Panc1 (cell line): Measurements from ENCODE around the gene ARFGEF2. TPM values are rescaled to one million over a fixed set of nuclear protein-coding genes. Genes with fewer than 3 reads are reported as not detected.

Experiments used
- ATAC-seq: fragments of 200-7000 bp; cut with Tn5 transposase; 2 replicates; pipeline ENCODE4 v1.9.1; 2020; ENCODE audit warnings: mild to moderate bottlenecking, moderate library complexity
- BruUV-seq: library from RNA; stranded (reverse); fragments of 400-500 nt; replicated peaks from 2 replicates; lab custom pipeline; 2021; lab: Mats Ljungman, UMichigan
- CTCF ChIA-PET: fragments of 300-600 bp; sonication (Branson Sonifier 250); formaldehyde crosslinking; loops from one replicate; lab custom pipeline; 2022; ENCODE audit warnings: antibody characterized with exemption; lab: Charles Lee
- POLR2A ChIA-PET: fragments of 300-600 bp; sonication (Branson Sonifier 250); formaldehyde crosslinking; loops from one replicate; lab custom pipeline; 2022; ENCODE audit warnings: antibody characterized with exemption; lab: Charles Lee
- DNase-seq: peaks from one replicate; pipeline ENCODE4 v3.0.0-alpha.2; 2010; ENCODE audit warnings: low read depth, low spot score
- H3K27ac ChIP-seq: 2 replicates; pipeline ENCODE4 v1.5.1; 2011; ENCODE audit warnings: mild to moderate bottlenecking, low read length, inconsistent platforms
- H3K27me3 ChIP-seq: fragments of 200-500 bp; sonication (Bioruptor generic); 2 replicates; pipeline ENCODE4 v1.6.0; 2014; ENCODE audit warnings: low read length, inconsistent platforms; ENCODE audit not compliant: control insufficient read depth, insufficient read depth
- H3K36me3 ChIP-seq: fragments of 200-500 bp; sonication (Bioruptor generic); 2 replicates; pipeline ENCODE4 v1.5.1; 2014; ENCODE audit warnings: inconsistent platforms, mild to moderate bottlenecking, low read length, moderate library complexity; ENCODE audit not compliant: control insufficient read depth, insufficient read depth
- H3K4me1 ChIP-seq: 2 replicates; pipeline ENCODE4 v1.5.1; 2011; ENCODE audit warnings: inconsistent platforms, mild to moderate bottlenecking, low read length, moderate library complexity; ENCODE audit not compliant: control insufficient read depth, insufficient read depth
- H3K4me3 ChIP-seq, 2 experiments: 2 replicates each; pipeline ENCODE4 v1.5.1; 2011 to 2012; ENCODE audit warnings: low read depth in 2 of 2, low read length in 2 of 2, mild to moderate bottlenecking in 2 of 2, inconsistent platforms in 1 of 2, moderate library complexity in 1 of 2
- H3K9me3 ChIP-seq: fragments of 200-500 bp; sonication (Bioruptor generic); 2 replicates; pipeline ENCODE4 v1.5.1; 2014; ENCODE audit warnings: low read depth, mild to moderate bottlenecking, inconsistent platforms, low read length, moderate library complexity; ENCODE audit not compliant: control insufficient read depth, insufficient read depth
- CTCF ChIP-seq: fragments of 450-650 bp; IDR thresholded peaks from 2 replicates; pipeline ENCODE4 v1.5.1; 2017; ENCODE audit warnings: mild to moderate bottlenecking
- POLR2AphosphoS5 ChIP-seq: IDR thresholded peaks from 2 replicates; pipeline ENCODE4 v1.6.1; 2012; ENCODE audit warnings: mild to moderate bottlenecking, low read depth, low read length, moderate library complexity
- REST ChIP-seq, 2 experiments: IDR thresholded peaks; 2 replicates each; pipeline ENCODE4 v1.6.1; 2011 to 2012; ENCODE audit warnings: low read depth in 2 of 2, control low read depth in 1 of 2, low read length in 1 of 2, mild to moderate bottlenecking in 1 of 2, moderate library complexity in 1 of 2; ENCODE audit not compliant: insufficient read depth in 1 of 2
- SIN3A ChIP-seq: IDR thresholded peaks from 2 replicates; pipeline ENCODE4 v1.6.1; 2012; ENCODE audit warnings: low read depth, mild to moderate bottlenecking, low read length, moderate library complexity, borderline replicate concordance; ENCODE audit not compliant: insufficient read depth
- TCF7L2 ChIP-seq: IDR thresholded peaks from 2 replicates; pipeline ENCODE4 v1.6.1; 2011; ENCODE audit warnings: mild to moderate bottlenecking, low read depth, low read length, inconsistent platforms
- in situ Hi-C: cut with HindIII; loops from 2 replicates; pipeline ENCODE4 v1.10.0; 2016; ENCODE audit warnings: low sequenced_read_pairs, low pct_unique_long_range_greater_than_20kb
- intact Hi-C: fragments of 100-400 bp; cut with micrococcal nuclease; formaldehyde crosslinking; loops from one replicate; pipeline ENCODE4 v1.10.0; 2022; ENCODE audit not compliant: unreplicated experiment
- total RNA-seq: library from RNA; stranded (reverse); gene quantifications from one replicate; pipeline ENCODE4 v1.2.1, GENCODE V29; 2021; ENCODE audit not compliant: unreplicated experiment

The ARFGEF2 gene
- total RNA-seq, 1 experiment from 2014 or later = 36.6 TPM

DNA sequence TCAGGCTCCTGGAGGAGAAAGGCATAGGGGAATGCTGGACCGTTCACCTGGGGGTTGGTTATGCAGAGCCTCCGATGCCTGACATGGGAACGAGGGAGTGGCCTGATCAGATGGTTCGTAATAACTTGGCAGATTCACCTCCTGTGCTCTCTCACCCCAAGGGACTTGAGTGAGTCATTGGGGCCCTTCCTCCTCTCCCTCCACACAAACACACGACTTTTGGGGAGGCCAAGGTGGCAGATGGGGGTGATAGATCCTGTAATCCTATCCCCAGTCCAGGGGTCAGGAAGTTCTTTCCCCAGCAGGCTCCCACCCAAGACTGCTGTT is 45.6 kb upstream of the ARFGEF2 start:
- no peak for DNase-seq

DNA sequence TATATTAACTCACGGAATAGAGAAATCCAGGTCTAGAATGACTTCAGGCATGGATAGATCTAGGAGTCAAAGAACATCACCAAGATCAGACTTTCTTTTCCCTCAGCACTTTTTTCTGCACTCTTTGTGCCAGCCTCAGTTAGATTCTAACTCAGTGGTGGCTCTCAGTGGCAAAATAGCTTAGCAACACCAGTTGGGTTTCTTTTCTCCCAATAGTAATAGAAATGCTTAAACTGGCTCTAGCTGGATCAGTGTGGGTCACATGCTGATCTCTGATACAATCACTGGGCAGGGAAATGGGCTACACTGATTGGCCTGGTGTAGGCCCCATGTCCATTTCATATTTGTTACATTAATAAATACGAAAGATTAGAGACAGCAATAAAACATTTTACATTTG is 44.2 kb upstream of the ARFGEF2 start:
- intact Hi-C loops = no loop called here

More for the DNA sequence above, 45.6 kb upstream of the ARFGEF2 start:
- ATAC-seq = no peak
- BruUV-seq = no TSS peak
- H3K9me3 ChIP-seq = no peaks in the 10 kb centered on the region
- no peaks in the 10 kb centered on the region for H3K4me1 ChIP-seq
- ChIA-PET POLR2A (no interaction called here), CTCF (no interaction called here)
- H3K27ac ChIP-seq = no peak overlapping the region
- TF ChIP-seq SIN3A = no peak
- no peak for TF ChIP-seq TCF7L2
- TF ChIP-seq REST (IDR thresholded peaks at IDR 0.05; ENCODE audit: insufficient read depth in 1 of 2, low read depth in 2 of 2, low read length in 1 of 2) = no peak
- TF ChIP-seq CTCF = no peak
- no peak for TF ChIP-seq POLR2AphosphoS5
- H3K36me3 ChIP-seq = no peaks in the 10 kb centered on the region
- intact Hi-C loops (no loop called here), in situ Hi-C loops (no loop called here)
- H3K4me3 ChIP-seq = no peak overlapping the region
- H3K27me3 ChIP-seq = no peaks in the 10 kb centered on the region

More for the DNA sequence above, 44.2 kb upstream of the ARFGEF2 start:
- H3K4me1 ChIP-seq = no peaks in the 10 kb centered on the region
- no peak for ATAC-seq
- H3K9me3 ChIP-seq = no peaks in the 10 kb centered on the region
- no peak for DNase-seq
- H3K27me3 ChIP-seq = no peaks in the 10 kb centered on the region
- in situ Hi-C loops = no loop called here
- H3K36me3 ChIP-seq = no peaks in the 10 kb centered on the region
- no TSS peak for BruUV-seq
- ChIA-PET CTCF (no interaction called here), POLR2A (no interaction called here)
- TF ChIP-seq CTCF (no peak), POLR2AphosphoS5 (no peak), REST (IDR thresholded peaks at IDR 0.05; ENCODE audit: insufficient read depth in 1 of 2, low read depth in 2 of 2, low read length in 1 of 2) (no peak), TCF7L2 (no peak), SIN3A (no peak)
- H3K4me3 ChIP-seq = no peak overlapping the region
- H3K27ac ChIP-seq = no peak overlapping the region
